Measurements from ENCODE around the gene MAT1A. TPM values are rescaled to one million over a fixed set of nuclear protein-coding genes. Genes with fewer than 3 reads are reported as not detected.
A peak's percentile ranks its signal among the peaks of the same experiment; 100 is the strongest.
"Not testable (repeated sequence)": the region's sequence is repeated elsewhere in the genome, so short reads cannot be mapped to it uniquely, and the experiment has no call there.

The MAT1A gene
- total RNA-seq, 1 experiment from 2014 or later = not detected

- DNase-seq (ENCODE audit: low read depth) = no peak
- in situ Hi-C loops (cut with HindIII; ENCODE audit: low pct_unique_long_range_greater_than_20kb, low sequenced_read_pairs) = no loop called here
Observed at GRCh38 chr10:80270887-80271286, 18.6 kb downstream of the MAT1A start.

- DNase-seq (ENCODE audit: low read depth) = no peak
- in situ Hi-C loops (cut with HindIII; ENCODE audit: low pct_unique_long_range_greater_than_20kb, low sequenced_read_pairs) = no loop called here
Observed at GRCh38 chr10:80268938-80269588, 20.4 kb downstream of the MAT1A start.

- in situ Hi-C loops (cut with HindIII; ENCODE audit: low pct_unique_long_range_greater_than_20kb, low sequenced_read_pairs) = no loop called here
- DNase-seq (ENCODE audit: low read depth) = no peak
Observed at GRCh38 chr10:80268266-80268665, 21.2 kb downstream of the MAT1A start.

- in situ Hi-C loops (cut with HindIII; ENCODE audit: low pct_unique_long_range_greater_than_20kb, low sequenced_read_pairs) = no loop called here
- no peak for DNase-seq (ENCODE audit: low read depth)
Observed at GRCh38 chr10:80266513-80266863, 23.0 kb downstream of the MAT1A start.

- in situ Hi-C loops (cut with HindIII; ENCODE audit: low pct_unique_long_range_greater_than_20kb, low sequenced_read_pairs) = no loop called here
- DNase-seq (ENCODE audit: low read depth) = no peak
Observed at GRCh38 chr10:80265740-80266512, 23.5 kb downstream of the MAT1A start.

- in situ Hi-C loops (cut with HindIII; ENCODE audit: low pct_unique_long_range_greater_than_20kb, low sequenced_read_pairs) = no loop called here
- DNase-seq (ENCODE audit: low read depth) = no peak
Observed at GRCh38 chr10:80264081-80265056, 25.1 kb downstream of the MAT1A start.

GRCh38 chr10:80261316-80262030 lies 28.0 kb downstream of the MAT1A start:
- in situ Hi-C loops (cut with HindIII; ENCODE audit: low pct_unique_long_range_greater_than_20kb, low sequenced_read_pairs) = no loop called here
- no peak for DNase-seq (ENCODE audit: low read depth)

- DNase-seq (ENCODE audit: low read depth) = peak; percentile 14
- in situ Hi-C loops (cut with HindIII; ENCODE audit: low pct_unique_long_range_greater_than_20kb, low sequenced_read_pairs) = no loop called here
Observed at GRCh38 chr10:80260295-80261243, 28.9 kb downstream of the MAT1A start.

GRCh38 chr10:80259405-80259871 lies 30.0 kb downstream of the MAT1A start:
- DNase-seq (ENCODE audit: low read depth) = no peak
- in situ Hi-C loops (cut with HindIII; ENCODE audit: low pct_unique_long_range_greater_than_20kb, low sequenced_read_pairs) = no loop called here

- peak; percentile 14 for DNase-seq (ENCODE audit: low read depth)
Observed at GRCh38 chr10:80256798-80257197, 32.7 kb downstream of the MAT1A start.

GRCh38 chr10:80254726-80255125 lies 34.7 kb downstream of the MAT1A start:
- in situ Hi-C loops (cut with HindIII; ENCODE audit: low pct_unique_long_range_greater_than_20kb, low sequenced_read_pairs); DNase-seq (ENCODE audit: low read depth): not testable (repeated sequence)

More at GRCh38 chr10:80256798-80257197, 32.7 kb downstream of the MAT1A start:
- in situ Hi-C loops (cut with HindIII; ENCODE audit: low pct_unique_long_range_greater_than_20kb, low sequenced_read_pairs) = not testable (repeated sequence)

- in situ Hi-C loops (cut with HindIII; ENCODE audit: low pct_unique_long_range_greater_than_20kb, low sequenced_read_pairs); DNase-seq (ENCODE audit: low read depth): not testable (repeated sequence)
Observed at GRCh38 chr10:80253963-80254271, 35.5 kb downstream of the MAT1A start.

GRCh38 chr10:80253266-80253962 lies 36.0 kb downstream of the MAT1A start:
- DNase-seq (ENCODE audit: low read depth) = no peak
- in situ Hi-C loops (cut with HindIII; ENCODE audit: low pct_unique_long_range_greater_than_20kb, low sequenced_read_pairs) = no loop called here

- DNase-seq (ENCODE audit: low read depth) = no peak
- in situ Hi-C loops (cut with HindIII; ENCODE audit: low pct_unique_long_range_greater_than_20kb, low sequenced_read_pairs) = no loop called here
Observed at GRCh38 chr10:80252296-80252887, 37.1 kb downstream of the MAT1A start.

GRCh38 chr10:80251703-80252280 lies 37.7 kb downstream of the MAT1A start:
- in situ Hi-C loops (cut with HindIII; ENCODE audit: low pct_unique_long_range_greater_than_20kb, low sequenced_read_pairs); DNase-seq (ENCODE audit: low read depth): not testable (repeated sequence)

- in situ Hi-C loops (cut with HindIII; ENCODE audit: low pct_unique_long_range_greater_than_20kb, low sequenced_read_pairs); DNase-seq (ENCODE audit: low read depth): not testable (repeated sequence)
Observed at GRCh38 chr10:80250399-80250798, 39.1 kb downstream of the MAT1A start.

All from Caki2 (cell line).